Lower leg skin (tissue), 4 donors: ENCODE measurements around the gene VWC2L. TPM values are rescaled to one million over a fixed set of nuclear protein-coding genes. Genes with fewer than 3 reads are reported as not detected.

Source experiments
- DNase-seq, 2 donors: peaks; one replicate each; pipeline ENCODE4 v3.0.0-alpha.2; 2019; ENCODE audit warnings: low spot score in 2 of 2
- H3K4me3 ChIP-seq: fragments of 200-600 bp; sonication (generic); 2 replicates; pipeline ENCODE4 v1.5.1; 2017; ENCODE audit warnings: mild to moderate bottlenecking, low read depth; ENCODE audit not compliant: poor library complexity, severe bottlenecking
- POLR2A ChIP-seq, 2 donors: fragments of 450-650 bp; IDR thresholded peaks; one replicate each; pipeline ENCODE4 v1.6.1; 2016 to 2017; ENCODE audit warnings: antibody characterized with exemption in 2 of 2, mild to moderate bottlenecking in 1 of 2, moderate library complexity in 1 of 2
- WGBS, 2 donors: methylation state at CpG; one replicate each; pipeline ENCODE4 v1.1.5; 2018; 5-methylcytosine and 5-hydroxymethylcytosine counted together
- intact Hi-C: fragments of 100-400 bp; cut with DNase I; formaldehyde crosslinking; loops from one replicate; pipeline ENCODE4 v1.15.0; 2023; ENCODE audit warnings: low total_unique reads
- total RNA-seq, 4 donors: library from RNA; depleted of rRNA; stranded (reverse); fragments of >200 nt; gene quantifications; one replicate each; pipeline ENCODE4 v1.1.0, GENCODE V29; 2016
- TF ChIP-seq, protein P1 (sequence below), 3 donors: fragments of 450-650 bp; IDR thresholded peaks; one replicate each; pipeline ENCODE4 v1.5.1; 2016; ENCODE audit warnings: antibody characterized with exemption in 3 of 3, mild to moderate bottlenecking in 3 of 3, moderate library complexity in 2 of 3

Gene VWC2L
- total RNA-seq, 4 donors from 2014 or later = not detected

- 59 to 61% methylated on average over 1 of the region's 1 CpG for WGBS, 2 donors
- H3K4me3 ChIP-seq = no peak overlapping the region
- TF ChIP-seq, protein P1, sequence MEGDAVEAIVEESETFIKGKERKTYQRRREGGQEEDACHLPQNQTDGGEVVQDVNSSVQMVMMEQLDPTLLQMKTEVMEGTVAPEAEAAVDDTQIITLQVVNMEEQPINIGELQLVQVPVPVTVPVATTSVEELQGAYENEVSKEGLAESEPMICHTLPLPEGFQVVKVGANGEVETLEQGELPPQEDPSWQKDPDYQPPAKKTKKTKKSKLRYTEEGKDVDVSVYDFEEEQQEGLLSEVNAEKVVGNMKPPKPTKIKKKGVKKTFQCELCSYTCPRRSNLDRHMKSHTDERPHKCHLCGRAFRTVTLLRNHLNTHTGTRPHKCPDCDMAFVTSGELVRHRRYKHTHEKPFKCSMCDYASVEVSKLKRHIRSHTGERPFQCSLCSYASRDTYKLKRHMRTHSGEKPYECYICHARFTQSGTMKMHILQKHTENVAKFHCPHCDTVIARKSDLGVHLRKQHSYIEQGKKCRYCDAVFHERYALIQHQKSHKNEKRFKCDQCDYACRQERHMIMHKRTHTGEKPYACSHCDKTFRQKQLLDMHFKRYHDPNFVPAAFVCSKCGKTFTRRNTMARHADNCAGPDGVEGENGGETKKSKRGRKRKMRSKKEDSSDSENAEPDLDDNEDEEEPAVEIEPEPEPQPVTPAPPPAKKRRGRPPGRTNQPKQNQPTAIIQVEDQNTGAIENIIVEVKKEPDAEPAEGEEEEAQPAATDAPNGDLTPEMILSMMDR (IDR thresholded peaks at IDR 0.05) = no peak
- TF ChIP-seq POLR2A (IDR thresholded peaks at IDR 0.05) = no peak
- DNase-seq = no peak
- intact Hi-C loops = no loop called here
Measured at GRCh38 chr2:214611015-214611414, 200.2 kb downstream of the VWC2L start.

DNA sequence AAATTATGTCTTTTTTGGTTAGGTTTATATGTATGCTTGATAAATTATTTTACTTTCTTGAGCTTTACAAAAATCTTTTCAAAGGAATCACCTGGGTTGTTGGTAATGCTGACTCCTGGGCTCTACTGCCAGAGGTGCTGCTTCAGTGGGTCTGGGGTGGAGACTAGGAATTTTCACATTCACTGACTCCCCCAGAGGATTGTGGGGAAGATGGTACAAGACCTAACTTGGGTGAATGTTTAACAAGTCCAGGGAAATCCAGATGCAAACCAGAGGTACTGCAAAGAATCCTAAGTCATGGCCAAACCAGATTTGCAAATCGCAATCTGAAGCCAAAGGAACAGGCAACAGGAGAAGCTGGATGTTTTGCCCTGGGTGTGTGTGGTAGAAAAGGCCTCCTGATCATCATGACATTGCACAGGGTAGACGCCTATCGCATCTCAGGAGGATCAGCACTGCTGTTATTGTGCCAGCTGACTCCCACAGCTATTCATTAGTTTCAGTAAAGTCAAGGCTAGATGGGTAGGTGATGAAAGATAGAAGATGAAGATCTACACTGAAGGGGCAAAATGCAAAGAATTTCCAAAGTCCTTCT, 213.4 kb downstream of the VWC2L start:
- no peak for DNase-seq
- no peak for TF ChIP-seq POLR2A (IDR thresholded peaks at IDR 0.05)
- TF ChIP-seq, protein P1 (IDR thresholded peaks at IDR 0.05) = no peak
- no peak overlapping the region for H3K4me3 ChIP-seq
- WGBS, 2 donors = 70 to 89% methylated on average over 3 of the region's 3 CpGs
- intact Hi-C loops = no loop called here

GRCh38 chr2:214628091-214628490, 217.2 kb downstream of the VWC2L start:
- TF ChIP-seq, protein P1 (IDR thresholded peaks at IDR 0.05) = no peak
- TF ChIP-seq POLR2A (IDR thresholded peaks at IDR 0.05) = no peak
- 71 to 78% methylated on average over 2 of the region's 2 CpGs for WGBS, 2 donors
- no peak for DNase-seq
- H3K4me3 ChIP-seq = no peak overlapping the region
- intact Hi-C loops = no loop called here
